Neural progenitor cell (in vitro differentiated cells): ENCODE results near the gene INPPL1.

Source experiments
- EZH2 ChIP-seq: fragments of 200-600 bp; sonication (generic); IDR thresholded peaks from 2 replicates; pipeline ENCODE4 v1.6.1; 2017; ENCODE audit warnings: antibody characterized with exemption, mild to moderate bottlenecking, moderate library complexity
- EZH2phosphoT487 ChIP-seq: fragments of 200-600 bp; sonication (generic); IDR thresholded peaks from 2 replicates; pipeline ENCODE4 v1.6.1; 2017; ENCODE audit warnings: antibody characterized with exemption
- TF ChIP-seq, protein P1 (sequence below): fragments of 200-600 bp; sonication (generic); IDR thresholded peaks from 2 replicates; pipeline ENCODE4 v1.5.1; 2017; ENCODE audit warnings: antibody characterized with exemption, mild to moderate bottlenecking

GRCh38 chr11:72239849-72240460 lies 15.4 kb downstream of the INPPL1 start:
- TF ChIP-seq, protein P1, sequence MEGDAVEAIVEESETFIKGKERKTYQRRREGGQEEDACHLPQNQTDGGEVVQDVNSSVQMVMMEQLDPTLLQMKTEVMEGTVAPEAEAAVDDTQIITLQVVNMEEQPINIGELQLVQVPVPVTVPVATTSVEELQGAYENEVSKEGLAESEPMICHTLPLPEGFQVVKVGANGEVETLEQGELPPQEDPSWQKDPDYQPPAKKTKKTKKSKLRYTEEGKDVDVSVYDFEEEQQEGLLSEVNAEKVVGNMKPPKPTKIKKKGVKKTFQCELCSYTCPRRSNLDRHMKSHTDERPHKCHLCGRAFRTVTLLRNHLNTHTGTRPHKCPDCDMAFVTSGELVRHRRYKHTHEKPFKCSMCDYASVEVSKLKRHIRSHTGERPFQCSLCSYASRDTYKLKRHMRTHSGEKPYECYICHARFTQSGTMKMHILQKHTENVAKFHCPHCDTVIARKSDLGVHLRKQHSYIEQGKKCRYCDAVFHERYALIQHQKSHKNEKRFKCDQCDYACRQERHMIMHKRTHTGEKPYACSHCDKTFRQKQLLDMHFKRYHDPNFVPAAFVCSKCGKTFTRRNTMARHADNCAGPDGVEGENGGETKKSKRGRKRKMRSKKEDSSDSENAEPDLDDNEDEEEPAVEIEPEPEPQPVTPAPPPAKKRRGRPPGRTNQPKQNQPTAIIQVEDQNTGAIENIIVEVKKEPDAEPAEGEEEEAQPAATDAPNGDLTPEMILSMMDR, result no peak
- TF ChIP-seq EZH2 (peak; percentile 87), EZH2phosphoT487 (peak; percentile 66)
